ENCODE measurements around the gene SPOCK3.
"Not testable (repeated sequence)": the region's sequence is repeated elsewhere in the genome, so short reads cannot be mapped to it uniquely, and the experiment has no call there.

SPOCK3 gene

DNA sequence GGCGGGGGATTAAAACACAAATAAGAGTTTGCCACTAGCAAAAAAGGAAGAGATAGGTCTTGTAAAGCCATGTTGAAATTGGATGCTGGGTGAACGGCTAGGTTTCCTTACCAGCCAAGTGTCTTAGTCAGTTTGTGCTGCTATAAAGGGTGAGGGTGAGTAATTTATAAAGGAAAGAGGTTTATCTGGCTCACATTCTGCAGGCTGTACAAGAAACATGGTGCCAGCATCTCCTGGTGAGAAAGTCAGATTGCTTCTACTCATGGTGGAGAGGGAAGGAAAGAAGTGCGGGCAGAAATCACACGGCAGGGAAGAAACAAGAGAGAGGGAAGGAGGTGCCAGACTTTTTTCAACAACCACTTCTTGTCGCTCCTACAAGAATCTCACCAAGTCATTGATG is 507.5 kb downstream of the SPOCK3 start:
- TF ChIP-seq POLR2A (IDR thresholded peaks at IDR 0.05; ENCODE audit: low read length) (no peak), GATA1 (IDR thresholded peaks at IDR 0.05; ENCODE audit: low read depth, low read length) (no peak)
- DNase-seq = no peak

DNA sequence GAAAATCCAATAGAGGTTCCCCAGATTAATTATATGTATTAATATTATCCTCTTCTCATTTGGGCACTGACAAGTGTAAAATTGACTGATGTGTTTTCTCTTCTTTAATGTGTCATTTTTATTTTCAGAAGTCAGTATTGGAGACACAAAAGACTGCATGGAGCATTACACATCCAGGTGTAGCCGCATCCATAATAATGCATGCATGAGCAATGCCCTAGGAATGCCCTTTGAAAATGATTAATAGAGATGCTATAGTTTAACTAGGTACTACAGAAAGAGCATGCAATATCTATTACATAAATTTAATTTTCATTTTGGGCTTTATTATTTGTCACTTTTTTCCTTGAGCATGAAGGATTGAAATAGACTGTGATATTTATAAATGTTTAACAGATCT is 509.9 kb downstream of the SPOCK3 start:
- DNase-seq = no peak
- TF ChIP-seq GATA1 (IDR thresholded peaks at IDR 0.05; ENCODE audit: low read depth, low read length) (no peak), POLR2A (IDR thresholded peaks at IDR 0.05; ENCODE audit: low read length) (no peak)

DNA sequence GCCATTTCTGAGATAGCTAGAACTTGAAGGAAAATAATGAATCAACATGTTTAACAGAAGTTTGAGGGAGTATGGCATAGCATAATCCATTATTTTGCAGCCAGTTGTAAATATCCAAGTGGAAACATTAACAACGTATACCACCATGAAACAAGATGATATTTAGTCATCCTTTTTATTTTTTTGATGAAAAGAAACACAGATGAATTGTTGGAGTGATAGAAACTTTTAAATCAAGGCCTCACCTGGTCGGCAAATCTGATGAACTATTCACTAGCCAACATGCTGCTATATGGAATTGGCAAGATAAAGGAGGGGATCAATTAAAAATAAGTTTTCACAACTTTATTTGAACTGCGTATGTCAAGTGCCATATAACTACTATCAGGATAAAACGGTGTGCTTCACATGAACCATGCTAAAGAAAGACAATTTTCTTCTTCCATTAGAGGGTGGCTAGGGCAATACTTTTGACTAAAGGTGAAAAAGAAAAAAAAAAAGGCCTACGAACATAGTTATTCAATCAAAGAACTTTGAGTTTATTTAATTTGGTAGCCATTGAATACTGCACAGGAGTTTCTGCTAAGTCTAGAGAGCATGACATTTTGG is 510.7 kb downstream of the SPOCK3 start:
- DNase-seq = no peak
- TF ChIP-seq GATA1 (IDR thresholded peaks at IDR 0.05; ENCODE audit: low read depth, low read length) = no peak
- TF ChIP-seq POLR2A (IDR thresholded peaks at IDR 0.05; ENCODE audit: low read length) = no peak

DNA sequence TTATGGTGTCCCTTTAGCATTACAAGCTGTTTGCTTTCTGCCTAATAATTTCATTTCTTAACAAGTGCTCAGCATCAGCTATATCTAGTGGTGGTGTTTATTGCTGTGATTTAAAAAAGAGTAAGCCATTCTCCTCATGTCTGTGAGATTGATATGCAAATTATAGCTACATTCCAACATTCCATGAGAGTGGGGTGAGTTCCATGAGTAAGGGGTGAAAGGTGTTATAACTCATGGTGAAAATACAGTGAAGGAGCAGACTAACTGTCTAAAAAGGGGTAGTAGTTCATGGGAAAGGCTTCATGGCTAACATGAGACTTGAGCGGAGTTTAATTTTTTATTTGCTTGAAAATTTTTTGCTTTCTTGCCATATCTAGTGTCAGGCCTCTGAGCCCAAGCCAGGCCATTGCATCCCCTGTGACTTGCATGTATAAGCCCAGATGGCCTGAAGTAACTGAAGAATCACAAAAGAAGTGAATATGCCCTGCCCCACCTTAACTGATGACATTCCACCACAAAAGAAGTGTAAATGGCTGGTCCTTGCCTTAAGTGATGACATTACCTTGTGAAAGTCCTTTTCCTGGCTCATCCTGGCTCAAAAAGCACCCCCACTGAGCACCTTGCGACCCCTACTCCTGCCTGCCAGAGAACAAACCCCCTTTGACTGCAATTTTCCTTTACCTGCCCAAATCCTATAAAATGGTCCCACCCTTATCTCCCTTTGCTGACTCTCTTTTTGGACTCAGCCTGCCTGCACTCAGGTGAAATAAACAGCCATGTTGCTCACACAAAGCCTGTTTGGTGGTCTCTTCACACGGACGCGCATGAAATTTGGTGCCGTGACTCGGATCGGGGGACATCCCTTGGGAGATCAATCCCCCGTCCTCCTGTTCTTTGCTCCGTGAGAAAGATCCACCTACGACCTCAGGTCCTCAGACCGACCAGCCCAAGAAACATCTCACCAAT is 518.3 kb downstream of the SPOCK3 start:
- not testable (repeated sequence) for DNase-seq

DNA sequence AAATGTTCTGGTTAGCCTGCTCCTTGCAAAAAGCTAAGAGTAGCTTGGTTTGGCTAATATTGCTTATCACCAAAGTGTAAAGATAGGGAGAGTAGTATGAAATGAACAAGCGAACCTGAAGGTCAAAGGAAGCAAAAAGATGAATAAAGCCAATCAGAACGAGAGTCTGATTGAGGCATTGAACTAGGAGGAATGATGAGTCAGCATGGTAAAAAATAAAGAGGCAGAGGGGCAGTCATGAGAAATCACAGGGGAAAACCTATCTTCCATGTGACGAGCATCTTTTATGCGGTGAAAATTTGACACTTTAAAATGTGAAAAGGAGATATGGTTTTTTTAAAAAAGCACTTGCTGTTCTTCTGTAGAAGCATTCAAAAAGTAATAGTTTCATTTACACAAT is 533.7 kb downstream of the SPOCK3 start:
- TF ChIP-seq GATA1 (IDR thresholded peaks at IDR 0.05; ENCODE audit: low read depth, low read length) (no peak), POLR2A (IDR thresholded peaks at IDR 0.05; ENCODE audit: low read length) (no peak)
- no peak for DNase-seq

DNA sequence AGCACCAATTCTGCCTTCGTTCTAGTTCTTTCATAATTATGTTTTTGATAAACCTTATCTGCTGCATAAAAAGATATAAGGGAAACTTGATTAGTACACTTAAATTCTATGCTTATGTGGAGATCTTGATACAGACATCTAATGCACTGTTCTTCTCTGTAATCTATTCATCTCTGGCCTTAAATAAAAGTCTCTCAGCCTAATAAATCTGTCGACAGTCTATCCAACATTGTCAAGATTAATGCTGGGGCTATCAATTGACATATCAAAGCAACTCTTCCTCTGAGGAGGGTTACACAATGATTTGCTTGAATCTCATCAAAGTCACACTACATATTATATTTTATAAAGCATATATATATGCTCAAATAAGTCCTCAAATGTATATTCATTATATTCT is 545.5 kb downstream of the SPOCK3 start:
- no peak for DNase-seq
- TF ChIP-seq GATA1 (IDR thresholded peaks at IDR 0.05; ENCODE audit: low read depth, low read length) = no peak
- TF ChIP-seq POLR2A (IDR thresholded peaks at IDR 0.05; ENCODE audit: low read length) = no peak

DNA sequence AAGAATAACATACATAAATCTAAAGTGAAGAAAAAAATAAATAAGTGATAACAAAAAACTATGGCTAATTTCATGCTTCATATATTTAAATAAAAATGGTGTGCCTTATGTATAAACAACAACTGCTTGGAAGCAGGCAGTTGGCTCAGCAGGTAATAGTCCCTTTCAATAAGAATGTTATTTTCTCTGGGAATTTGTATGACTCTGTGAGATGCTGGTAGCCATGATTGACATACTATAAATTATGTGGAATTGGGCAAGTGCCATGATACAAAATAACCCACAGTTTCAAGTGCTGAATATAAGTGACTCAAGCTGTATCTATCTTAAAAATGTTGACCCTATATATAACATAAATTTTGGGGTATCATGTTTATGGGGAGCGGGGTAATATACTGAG is 546.5 kb downstream of the SPOCK3 start:
- no peak for TF ChIP-seq POLR2A (IDR thresholded peaks at IDR 0.05; ENCODE audit: low read length)
- TF ChIP-seq GATA1 (IDR thresholded peaks at IDR 0.05; ENCODE audit: low read depth, low read length) = no peak
- no peak for DNase-seq
